ENCODE measurements around the gene HELZ2. TPM values are rescaled to one million over a fixed set of nuclear protein-coding genes. Genes with fewer than 3 reads are reported as not detected.
A peak's percentile ranks its signal among the peaks of the same experiment; 100 is the strongest.

Gene HELZ2
- polyA plus RNA-seq, 3 donors: 3.0 to 15.5 (median 3.3) TPM

DNA sequence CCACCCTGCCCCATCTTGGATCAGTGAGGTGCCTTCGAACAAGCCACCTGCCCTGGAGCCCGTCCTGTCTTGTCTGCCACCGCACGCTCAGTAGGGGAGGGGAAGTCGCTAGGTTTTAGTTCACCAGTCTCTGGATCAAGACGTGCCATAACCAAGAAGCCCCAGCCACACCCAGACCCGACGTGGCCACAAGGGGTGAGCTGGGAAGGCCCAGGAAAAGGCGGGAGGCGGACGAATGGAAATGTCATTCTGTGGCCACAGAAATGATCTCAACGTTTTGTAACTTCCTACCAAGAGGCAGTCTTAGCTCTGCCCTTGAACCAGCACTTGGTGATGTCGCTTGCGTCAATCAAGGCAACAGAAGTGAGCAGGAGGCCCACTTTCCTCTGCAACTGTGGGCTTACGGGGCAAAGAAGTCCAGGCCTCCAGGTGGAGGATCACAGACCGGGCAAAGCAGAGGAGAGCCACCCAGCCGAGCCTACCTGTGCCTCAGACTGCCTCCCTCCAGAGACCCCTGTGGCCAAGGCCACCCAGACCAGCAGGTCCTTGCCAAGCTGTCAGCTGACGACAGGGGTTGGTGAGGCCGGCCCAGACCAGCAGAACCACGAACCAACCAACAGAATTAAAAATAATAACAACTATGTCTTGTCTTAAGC, 38.4 kb upstream of the HELZ2 start:
- DNase-seq: peak; percentile 82 to 85 (median 84)
- Histone ChIP-seq H4K20me1 (ENCODE audit: insufficient read depth, low read length) (peaks cover 7% of the 10 kb centered on the region), H3K27me3 (ENCODE audit: control insufficient read depth in 2 of 2, insufficient read depth in 2 of 2, low read length in 2 of 2) (no peaks in the 10 kb centered on the region), H3K9ac (ENCODE audit: insufficient read depth, low read length, poor library complexity, severe bottlenecking) (peak overlapping the region; percentile 5), H3K27ac (ENCODE audit: low read depth in 1 of 2, low read length in 2 of 2) (peak overlapping the region; percentile 54 to 87), H3K79me2 (ENCODE audit: insufficient read depth, low read length) (peaks cover 19% of the 10 kb centered on the region), H3K4me1 (ENCODE audit: control insufficient read depth in 1 of 2, insufficient read depth in 2 of 2, low read length in 2 of 2) (peaks cover 26 to 29% of the 10 kb centered on the region in 2 donors), H3K9me3 (replicated peaks in 1 of 2; ENCODE audit: control insufficient read depth in 1 of 2, insufficient read depth in 1 of 2, low read length in 2 of 2) (no peaks in the 10 kb centered on the region), H3K4me3 (replicated peaks in 1 of 3; ENCODE audit: low read depth in 2 of 3, low read length in 3 of 3) (peak overlapping the region in 1 of 3 experiments; percentile 51), H3K4me2 (replicated peaks; ENCODE audit: extremely low read depth, low read length, poor library complexity, severe bottlenecking) (peak overlapping the region; percentile 65), H2AFZ (ENCODE audit: insufficient read depth, low read depth, low read length, poor library complexity, severe bottlenecking) (no peak overlapping the region), H3K36me3 (replicated peaks in 1 of 2; ENCODE audit: control insufficient read depth in 1 of 2, insufficient read depth in 2 of 2, low read length in 2 of 2) (peaks cover 16 to 27% of the 10 kb centered on the region in 2 donors)
- peaks cover 1 to 4% (median 3%) of the 10 kb centered on the region in 3 donors for H3K27me3 Mint-ChIP-seq (ENCODE audit: low read depth in 3 of 3)
- intact Hi-C loops (cut with micrococcal nuclease): loop anchor here (2.0 to 5.0 kb wide), 2 partner anchors 35 to 44 kb away; no protein-coding TSS in a partner anchor
- H3K9me3 Mint-ChIP-seq: peaks cover 0 to 9% (median 6%) of the 10 kb centered on the region in 7 donors
- peak overlapping the region; percentile 88 to 96 (median 93) for H3K27ac Mint-ChIP-seq
- TF ChIP-seq, protein P1, sequence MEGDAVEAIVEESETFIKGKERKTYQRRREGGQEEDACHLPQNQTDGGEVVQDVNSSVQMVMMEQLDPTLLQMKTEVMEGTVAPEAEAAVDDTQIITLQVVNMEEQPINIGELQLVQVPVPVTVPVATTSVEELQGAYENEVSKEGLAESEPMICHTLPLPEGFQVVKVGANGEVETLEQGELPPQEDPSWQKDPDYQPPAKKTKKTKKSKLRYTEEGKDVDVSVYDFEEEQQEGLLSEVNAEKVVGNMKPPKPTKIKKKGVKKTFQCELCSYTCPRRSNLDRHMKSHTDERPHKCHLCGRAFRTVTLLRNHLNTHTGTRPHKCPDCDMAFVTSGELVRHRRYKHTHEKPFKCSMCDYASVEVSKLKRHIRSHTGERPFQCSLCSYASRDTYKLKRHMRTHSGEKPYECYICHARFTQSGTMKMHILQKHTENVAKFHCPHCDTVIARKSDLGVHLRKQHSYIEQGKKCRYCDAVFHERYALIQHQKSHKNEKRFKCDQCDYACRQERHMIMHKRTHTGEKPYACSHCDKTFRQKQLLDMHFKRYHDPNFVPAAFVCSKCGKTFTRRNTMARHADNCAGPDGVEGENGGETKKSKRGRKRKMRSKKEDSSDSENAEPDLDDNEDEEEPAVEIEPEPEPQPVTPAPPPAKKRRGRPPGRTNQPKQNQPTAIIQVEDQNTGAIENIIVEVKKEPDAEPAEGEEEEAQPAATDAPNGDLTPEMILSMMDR (IDR thresholded peaks at IDR 0.05): peak; percentile 16
- peaks cover 38% of the 10 kb centered on the region for H3K4me1 Mint-ChIP-seq
- H3K36me3 Mint-ChIP-seq: peaks cover 36 to 48% of the 10 kb centered on the region in 2 donors
- peak overlapping the region; percentile 53 to 73 for H3K4me3 Mint-ChIP-seq
- WGBS (ENCODE audit: insufficient coverage): 4% methylated on average over 10 of the region's 20 CpGs

DNA sequence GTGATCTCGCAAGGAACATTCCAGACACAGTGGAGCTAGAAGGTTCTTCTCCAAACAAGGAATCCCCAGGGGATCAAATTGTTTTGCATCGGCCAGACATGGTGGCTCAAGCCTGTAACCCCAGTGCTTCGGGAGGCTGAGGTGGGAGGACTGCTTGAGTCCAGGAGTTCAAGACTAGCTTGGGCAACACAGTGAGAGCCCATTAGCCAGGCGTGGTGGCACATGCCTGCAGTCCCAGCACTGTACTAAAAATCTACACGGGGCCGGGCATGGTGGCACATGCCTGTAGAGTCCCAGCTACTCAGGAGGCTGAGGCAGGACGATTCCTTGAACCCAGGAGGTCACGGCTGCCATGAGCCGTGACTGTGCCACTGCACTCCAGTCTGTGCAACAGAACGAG, 37.6 kb upstream of the HELZ2 start:
- no peak overlapping the region for H3K4me3 ChIP-seq (replicated peaks in 1 of 3; ENCODE audit: low read depth in 2 of 3, low read length in 3 of 3)
- H3K27me3 ChIP-seq (ENCODE audit: control insufficient read depth in 2 of 2, insufficient read depth in 2 of 2, low read length in 2 of 2): no peaks in the 10 kb centered on the region
- Mint-ChIP-seq H3K4me1 (peaks cover 43% of the 10 kb centered on the region), H3K27me3 (ENCODE audit: low read depth in 3 of 3) (peaks cover 1 to 4% (median 3%) of the 10 kb centered on the region in 3 donors), H3K36me3 (peaks cover 29 to 44% of the 10 kb centered on the region in 2 donors), H3K4me3 (no peak overlapping the region), H3K9me3 (peaks cover under 1 to 9% (median 6%) of the 10 kb centered on the region in 7 donors), H3K27ac (peak overlapping the region; percentile 88 to 96 (median 91))
- H3K79me2 ChIP-seq (ENCODE audit: insufficient read depth, low read length): peaks cover 19% of the 10 kb centered on the region
- H3K9me3 ChIP-seq (replicated peaks in 1 of 2; ENCODE audit: control insufficient read depth in 1 of 2, insufficient read depth in 1 of 2, low read length in 2 of 2): no peaks in the 10 kb centered on the region
- H3K9ac ChIP-seq (ENCODE audit: insufficient read depth, low read length, poor library complexity, severe bottlenecking): no peak overlapping the region
- H3K4me2 ChIP-seq (replicated peaks; ENCODE audit: extremely low read depth, low read length, poor library complexity, severe bottlenecking): no peak overlapping the region
- H3K27ac ChIP-seq (ENCODE audit: low read depth in 1 of 2, low read length in 2 of 2): peak overlapping the region; percentile 54 to 87
- peaks cover 27 to 32% of the 10 kb centered on the region in 2 donors for H3K4me1 ChIP-seq (ENCODE audit: control insufficient read depth in 1 of 2, insufficient read depth in 2 of 2, low read length in 2 of 2)
- peaks cover 8% of the 10 kb centered on the region for H4K20me1 ChIP-seq (ENCODE audit: insufficient read depth, low read length)
- WGBS (ENCODE audit: insufficient coverage): 93% methylated on average over 8 of the region's 10 CpGs
- DNase-seq: no peak
- H2AFZ ChIP-seq (ENCODE audit: insufficient read depth, low read depth, low read length, poor library complexity, severe bottlenecking): no peak overlapping the region
- H3K36me3 ChIP-seq (replicated peaks in 1 of 2; ENCODE audit: control insufficient read depth in 1 of 2, insufficient read depth in 2 of 2, low read length in 2 of 2): peaks cover 9 to 19% of the 10 kb centered on the region in 2 donors
- intact Hi-C loops (cut with micrococcal nuclease): loop anchor here (2.0 to 5.0 kb wide), 2 partner anchors 34 to 43 kb away; no protein-coding TSS in a partner anchor
- TF ChIP-seq, protein P1 (IDR thresholded peaks at IDR 0.05): no peak

Measured in CD14-positive monocyte (primary cell).